CD4-positive, alpha-beta T cell treated with Interleukin-2 at 100 ng/mL for 4 hours (primary cell): ENCODE results near the gene TP53BP2.

Source experiments
- DNase-seq: peaks from one replicate; pipeline ENCODE4 v3.0.0-alpha.2; 2020; ENCODE audit warnings: low spot score

TP53BP2 gene

GRCh38 chr1:223792046-223792445, 53.7 kb downstream of the TP53BP2 start:
- no peak for DNase-seq

GRCh38 chr1:223788746-223789415, 56.9 kb downstream of the TP53BP2 start:
- DNase-seq, result no peak

- DNase-seq, result no peak
Measured at GRCh38 chr1:223785808-223786207, 59.9 kb downstream of the TP53BP2 start.

- DNase-seq, result no peak
Measured at GRCh38 chr1:223784541-223784940, 61.2 kb downstream of the TP53BP2 start.

- DNase-seq, result no peak
Measured at GRCh38 chr1:223783676-223784075, 62.1 kb downstream of the TP53BP2 start.

GRCh38 chr1:223780949-223781348, 64.8 kb downstream of the TP53BP2 start:
- no peak for DNase-seq

- DNase-seq, result no peak
Measured at GRCh38 chr1:223780318-223780717, 65.4 kb downstream of the TP53BP2 start.

GRCh38 chr1:223776826-223777454, 68.8 kb downstream of the TP53BP2 start:
- DNase-seq, result no peak

GRCh38 chr1:223776075-223776814, 69.5 kb downstream of the TP53BP2 start:
- peak; percentile 72 for DNase-seq

GRCh38 chr1:223775711-223776074, 70.1 kb downstream of the TP53BP2 start:
- no peak for DNase-seq

GRCh38 chr1:223775054-223775453, 70.7 kb downstream of the TP53BP2 start:
- no peak for DNase-seq

GRCh38 chr1:223774134-223774814, 71.5 kb downstream of the TP53BP2 start:
- no peak for DNase-seq

- no peak for DNase-seq
Measured at GRCh38 chr1:223772771-223773160, 73.0 kb downstream of the TP53BP2 start.

GRCh38 chr1:223771814-223772770, 73.7 kb downstream of the TP53BP2 start:
- no peak for DNase-seq

GRCh38 chr1:223771469-223771813, 74.3 kb downstream of the TP53BP2 start:
- DNase-seq, result no peak

GRCh38 chr1:223770621-223771315, 75.0 kb downstream of the TP53BP2 start:
- no peak for DNase-seq

- no peak for DNase-seq
Measured at GRCh38 chr1:223765719-223766340, 79.9 kb downstream of the TP53BP2 start.

- DNase-seq, result no peak
Measured at GRCh38 chr1:223765036-223765718, 80.6 kb downstream of the TP53BP2 start.

GRCh38 chr1:223763881-223764280, 81.9 kb downstream of the TP53BP2 start:
- DNase-seq, result no peak

- DNase-seq, result no peak
Measured at GRCh38 chr1:223763251-223763650, 82.5 kb downstream of the TP53BP2 start.
